Measurements from ENCODE around the gene STARD13. TPM values are rescaled to one million over a fixed set of nuclear protein-coding genes. Genes with fewer than 3 reads are reported as not detected.

The STARD13 gene
- total and polyA plus RNA-seq, 8 donors: 21.9 to 43.6 (median 24.6) TPM

DNA sequence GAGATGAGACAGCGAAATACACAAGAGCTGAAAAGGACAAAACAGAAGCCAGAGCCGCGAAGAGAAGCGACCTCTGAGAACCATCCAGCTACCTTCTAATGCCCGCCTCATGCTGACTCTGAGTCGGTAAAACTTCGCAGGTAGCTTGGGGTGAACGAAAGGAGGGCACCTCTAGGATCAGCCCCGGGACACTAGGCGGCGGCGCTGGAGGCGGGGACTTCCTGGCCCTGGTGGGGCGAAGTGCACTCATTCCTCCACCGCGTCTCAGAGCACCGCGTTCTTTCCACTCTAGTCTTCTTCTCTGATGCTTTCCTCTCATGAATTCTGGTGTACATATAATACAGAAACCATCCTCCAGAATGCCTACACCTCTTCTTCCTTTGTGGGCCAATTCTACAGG lies 219.2 kb downstream of the STARD13 start:
- no peak overlapping the region for H3K27ac ChIP-seq
- no peaks in the 10 kb centered on the region for H3K9me3 ChIP-seq
- no peaks in the 10 kb centered on the region for H3K36me3 ChIP-seq
- H3K4me3 ChIP-seq: no peak overlapping the region
- TF ChIP-seq, protein P1, sequence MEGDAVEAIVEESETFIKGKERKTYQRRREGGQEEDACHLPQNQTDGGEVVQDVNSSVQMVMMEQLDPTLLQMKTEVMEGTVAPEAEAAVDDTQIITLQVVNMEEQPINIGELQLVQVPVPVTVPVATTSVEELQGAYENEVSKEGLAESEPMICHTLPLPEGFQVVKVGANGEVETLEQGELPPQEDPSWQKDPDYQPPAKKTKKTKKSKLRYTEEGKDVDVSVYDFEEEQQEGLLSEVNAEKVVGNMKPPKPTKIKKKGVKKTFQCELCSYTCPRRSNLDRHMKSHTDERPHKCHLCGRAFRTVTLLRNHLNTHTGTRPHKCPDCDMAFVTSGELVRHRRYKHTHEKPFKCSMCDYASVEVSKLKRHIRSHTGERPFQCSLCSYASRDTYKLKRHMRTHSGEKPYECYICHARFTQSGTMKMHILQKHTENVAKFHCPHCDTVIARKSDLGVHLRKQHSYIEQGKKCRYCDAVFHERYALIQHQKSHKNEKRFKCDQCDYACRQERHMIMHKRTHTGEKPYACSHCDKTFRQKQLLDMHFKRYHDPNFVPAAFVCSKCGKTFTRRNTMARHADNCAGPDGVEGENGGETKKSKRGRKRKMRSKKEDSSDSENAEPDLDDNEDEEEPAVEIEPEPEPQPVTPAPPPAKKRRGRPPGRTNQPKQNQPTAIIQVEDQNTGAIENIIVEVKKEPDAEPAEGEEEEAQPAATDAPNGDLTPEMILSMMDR (IDR thresholded peaks at IDR 0.05): no peak
- ATAC-seq: no peak
- no peaks in the 10 kb centered on the region for H3K4me1 ChIP-seq
- intact Hi-C loops (cut with DNase I): no loop called here
- no peak for DNase-seq
- no peaks in the 10 kb centered on the region for H3K27me3 ChIP-seq

- no peak overlapping the region for H3K4me3 ChIP-seq
Observed at GRCh38 chr13:33060815-33061214, 224.7 kb downstream of the STARD13 start.

DNA sequence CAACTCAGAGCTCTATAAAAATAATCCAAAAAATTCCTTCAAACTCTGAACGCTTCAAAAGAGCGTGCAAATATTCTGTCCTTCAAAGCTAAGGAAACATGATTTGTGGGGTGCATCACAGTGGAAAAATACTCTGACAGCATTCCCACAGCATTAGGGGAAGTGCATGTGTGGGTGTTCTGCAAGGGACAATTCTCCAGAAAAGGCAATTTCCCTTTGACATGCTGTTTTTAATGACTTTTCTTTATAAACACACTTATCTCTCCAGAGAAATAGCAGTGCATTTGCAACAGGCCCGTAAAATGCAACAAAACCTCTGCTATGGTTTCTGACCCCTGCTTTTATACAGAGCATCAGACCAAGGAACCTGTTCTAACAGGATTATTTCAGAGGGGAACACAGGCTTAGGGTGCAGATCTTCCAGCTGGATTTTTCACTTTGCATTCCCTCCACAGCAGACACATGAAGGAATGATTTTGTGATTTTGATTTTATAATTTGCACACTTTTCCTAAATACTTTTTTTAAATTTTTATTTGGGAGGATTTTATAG lies 226.7 kb downstream of the STARD13 start:
- Histone ChIP-seq H3K4me3 (no peak overlapping the region), H3K36me3 (no peaks in the 10 kb centered on the region), H3K27ac (no peak overlapping the region), H3K27me3 (no peaks in the 10 kb centered on the region), H3K4me1 (no peaks in the 10 kb centered on the region), H3K9me3 (no peaks in the 10 kb centered on the region)
- DNase-seq (no peak), ATAC-seq (no peak)
- intact Hi-C loops (cut with DNase I): no loop called here
- TF ChIP-seq, protein P1 (IDR thresholded peaks at IDR 0.05): no peak

More at GRCh38 chr13:33060815-33061214, 224.7 kb downstream of the STARD13 start:
- no peak for ATAC-seq
- no peak for DNase-seq
- TF ChIP-seq, protein P1 (IDR thresholded peaks at IDR 0.05): no peak
- Histone ChIP-seq H3K27me3 (no peaks in the 10 kb centered on the region), H3K36me3 (no peaks in the 10 kb centered on the region), H3K9me3 (no peaks in the 10 kb centered on the region), H3K4me1 (no peaks in the 10 kb centered on the region), H3K27ac (no peak overlapping the region)
- intact Hi-C loops (cut with DNase I): no loop called here

DNA sequence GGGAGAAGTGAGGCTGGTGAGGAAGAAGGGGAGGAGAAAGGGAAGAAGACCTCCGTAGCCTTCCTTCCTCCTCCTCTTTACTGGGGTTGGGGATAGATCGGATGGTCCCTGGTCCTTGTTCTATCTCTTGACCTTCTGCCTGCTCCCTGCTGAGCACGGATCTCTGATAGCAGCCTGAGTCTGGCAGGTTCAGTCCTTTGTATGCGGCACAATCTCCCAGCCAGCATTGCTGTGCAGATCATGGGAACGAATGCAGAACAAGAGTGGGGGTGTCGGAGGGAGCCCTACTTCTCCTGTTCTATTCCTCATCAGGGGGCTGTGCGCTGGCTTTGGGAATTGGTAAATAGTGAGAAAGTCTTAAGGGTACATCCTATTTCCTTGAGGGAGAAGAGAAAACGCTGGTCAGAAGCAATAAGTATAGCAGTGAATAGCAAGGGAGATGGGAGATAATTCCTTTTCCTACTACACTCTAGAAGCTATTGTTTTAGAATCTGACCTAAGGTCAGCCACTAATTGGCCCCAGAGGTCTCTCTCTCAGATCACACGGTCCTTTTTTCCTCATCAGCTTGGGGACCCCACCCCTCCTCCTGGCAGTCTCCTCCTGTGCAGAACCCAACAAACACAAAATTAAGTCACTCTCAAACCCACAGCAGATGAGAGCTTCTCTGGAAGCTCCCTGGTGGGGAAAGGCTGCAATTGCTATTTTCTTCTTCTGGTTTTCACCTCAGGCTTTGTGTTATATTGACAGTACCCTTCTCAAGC lies 228.4 kb downstream of the STARD13 start:
- Histone ChIP-seq H3K4me1 (no peaks in the 10 kb centered on the region), H3K27ac (peak overlapping the region in 1 of 2 donors; percentile 50), H3K4me3 (no peak overlapping the region), H3K36me3 (no peaks in the 10 kb centered on the region), H3K27me3 (no peaks in the 10 kb centered on the region), H3K9me3 (no peaks in the 10 kb centered on the region)
- ATAC-seq: no peak
- intact Hi-C loops (cut with DNase I): no loop called here
- TF ChIP-seq, protein P1 (IDR thresholded peaks at IDR 0.05): peak in 1 of 2 donors; percentile 23
- no peak for DNase-seq

DNA sequence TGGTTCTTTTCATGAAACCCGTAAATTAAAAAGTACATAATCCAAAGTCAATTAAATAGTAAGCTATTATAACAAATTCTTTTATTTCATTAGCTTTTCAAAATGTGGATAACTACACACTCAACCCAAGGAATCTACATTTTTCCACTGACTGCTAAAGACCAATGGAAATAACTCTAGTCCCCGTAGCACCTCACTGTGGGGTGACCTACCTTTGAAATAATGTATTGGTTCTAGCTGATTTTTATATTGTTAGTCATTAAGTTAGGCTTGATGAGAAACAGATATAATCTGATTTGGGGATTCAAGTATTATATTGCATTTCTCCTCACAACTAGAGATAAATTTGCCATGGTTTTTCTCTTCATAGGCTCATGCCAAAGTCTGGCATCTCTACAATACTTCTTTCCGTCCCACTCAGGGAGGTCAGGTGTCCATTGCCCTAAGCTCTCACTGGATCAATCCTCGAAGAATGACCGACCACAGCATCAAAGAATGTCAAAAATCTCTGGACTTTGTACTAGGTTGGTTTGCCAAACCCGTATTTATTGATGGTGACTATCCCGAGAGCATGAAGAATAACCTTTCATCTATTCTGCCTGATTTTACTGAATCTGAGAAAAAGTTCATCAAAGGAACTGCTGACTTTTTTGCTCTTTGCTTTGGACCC lies 232.0 kb downstream of the STARD13 start:
- intact Hi-C loops (cut with DNase I): no loop called here
- TF ChIP-seq, protein P1 (IDR thresholded peaks at IDR 0.05): no peak
- Histone ChIP-seq H3K36me3 (no peaks in the 10 kb centered on the region), H3K9me3 (no peaks in the 10 kb centered on the region), H3K4me1 (no peaks in the 10 kb centered on the region), H3K27me3 (no peaks in the 10 kb centered on the region), H3K4me3 (no peak overlapping the region), H3K27ac (no peak overlapping the region)
- DNase-seq (no peak), ATAC-seq (no peak)

Measured in left lung (tissue), 10 donors.